HEK293 (cell line): Measurements from ENCODE around the gene PXDC1.

ENCODE experiments used
- CTCF ChIP-seq: fragments of 450-650 bp; formaldehyde crosslinking; IDR thresholded peaks from 2 replicates; pipeline ENCODE4 v1.5.1; 2016; ENCODE audit warnings: missing biosample characterization, missing genetic modification characterization
- KLF1 ChIP-seq: fragments of 450-650 bp; formaldehyde crosslinking; IDR thresholded peaks from 2 replicates; pipeline ENCODE4 v1.5.1; 2016; ENCODE audit warnings: missing biosample characterization, missing genetic modification characterization
- YY1 ChIP-seq: fragments of 450-650 bp; formaldehyde crosslinking; IDR thresholded peaks from 2 replicates; pipeline ENCODE4 v1.5.1; 2018; ENCODE audit warnings: missing biosample characterization, missing genetic modification characterization
- ZNF202 ChIP-seq: fragments of 450-650 bp; formaldehyde crosslinking; IDR thresholded peaks from 2 replicates; pipeline ENCODE4 v1.5.1; 2016; ENCODE audit warnings: missing biosample characterization, missing genetic modification characterization, borderline replicate concordance
- ZNF398 ChIP-seq: fragments of 450-650 bp; formaldehyde crosslinking; IDR thresholded peaks from 2 replicates; pipeline ENCODE4 v1.5.1; 2017; ENCODE audit warnings: missing biosample characterization, missing genetic modification characterization
- ZNF707 ChIP-seq: fragments of 450-650 bp; formaldehyde crosslinking; IDR thresholded peaks from 2 replicates; pipeline ENCODE4 v1.5.1; 2016; ENCODE audit warnings: missing biosample characterization, missing genetic modification characterization

GRCh38 chr6:3701631-3702030 lies 49.9 kb downstream of the PXDC1 start:
- TF ChIP-seq KLF1 (no peak), CTCF (tag by site-specific recombination) (no peak), ZNF202 (tag by site-specific recombination) (no peak), YY1 (tag by site-specific recombination) (no peak), ZNF707 (tag by site-specific recombination) (no peak), ZNF398 (no peak)
